ENCODE data around the gene EYA2. TPM values are rescaled to one million over a fixed set of nuclear protein-coding genes. Genes with fewer than 3 reads are reported as not detected.
"Not testable (repeated sequence)": the region's sequence is repeated elsewhere in the genome, so short reads cannot be mapped to it uniquely, and the experiment has no call there.

Gene EYA2
- polyA plus RNA-seq, 2 donors: 21.5 to 23.6 TPM

DNA sequence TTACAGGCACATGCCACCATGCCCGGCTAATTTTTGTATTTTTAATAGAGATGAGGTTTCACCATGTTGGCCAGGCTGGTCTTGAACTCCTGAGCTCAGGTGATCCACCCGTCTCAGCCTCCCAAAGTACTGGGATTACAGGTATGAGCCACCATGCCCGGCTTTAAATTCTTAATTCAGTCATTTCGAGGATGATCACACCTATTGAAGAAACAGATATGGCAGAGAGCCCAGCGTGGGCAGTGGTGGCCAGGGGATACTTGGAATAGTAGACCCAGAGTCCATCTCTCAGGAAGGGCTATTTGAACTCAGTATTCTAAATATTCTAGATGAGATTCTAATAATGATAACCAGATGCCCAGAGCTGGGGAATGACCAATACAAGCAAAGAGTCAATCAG lies 281.6 kb downstream of the EYA2 start:
- 77 to 81% methylated on average over 5 of the region's 5 CpGs for WGBS, 2 donors
- H3K36me3 ChIP-seq (ENCODE audit: control insufficient read depth in 2 of 2, insufficient read depth in 2 of 2, low read length in 1 of 2): peaks cover 0 to 21% of the 10 kb centered on the region in 2 donors
- not testable (repeated sequence) for H3K4me3 ChIP-seq (ENCODE audit: low read depth in 1 of 2, low read length in 2 of 2); H3K27me3 ChIP-seq (ENCODE audit: control insufficient read depth in 1 of 2, insufficient read depth in 2 of 2, low read length in 2 of 2); H3K9me3 ChIP-seq (ENCODE audit: control insufficient read depth in 2 of 2, insufficient read depth in 1 of 2, low read depth in 1 of 2, low read length in 1 of 2); H3K4me1 ChIP-seq (ENCODE audit: control insufficient read depth in 2 of 2, insufficient read depth in 2 of 2, low read length in 1 of 2); H3K27ac ChIP-seq (ENCODE audit: low read depth in 2 of 2, low read length in 1 of 2)

GRCh38 chr20:47178277-47178676 lies 283.6 kb downstream of the EYA2 start:
- Histone ChIP-seq H3K27me3 (ENCODE audit: control insufficient read depth in 1 of 2, insufficient read depth in 2 of 2, low read length in 2 of 2) (no peaks in the 10 kb centered on the region), H3K4me1 (ENCODE audit: control insufficient read depth in 2 of 2, insufficient read depth in 2 of 2, low read length in 1 of 2) (no peaks in the 10 kb centered on the region), H3K4me3 (ENCODE audit: low read depth in 1 of 2, low read length in 2 of 2) (no peak overlapping the region), H3K27ac (ENCODE audit: low read depth in 2 of 2, low read length in 1 of 2) (no peak overlapping the region), H3K9me3 (ENCODE audit: control insufficient read depth in 2 of 2, insufficient read depth in 1 of 2, low read depth in 1 of 2, low read length in 1 of 2) (no peaks in the 10 kb centered on the region), H3K36me3 (ENCODE audit: control insufficient read depth in 2 of 2, insufficient read depth in 2 of 2, low read length in 1 of 2) (peaks cover 0 to 16% of the 10 kb centered on the region in 2 donors)
- WGBS, 2 donors: 71 to 78% methylated on average over 3 of the region's 3 CpGs

DNA sequence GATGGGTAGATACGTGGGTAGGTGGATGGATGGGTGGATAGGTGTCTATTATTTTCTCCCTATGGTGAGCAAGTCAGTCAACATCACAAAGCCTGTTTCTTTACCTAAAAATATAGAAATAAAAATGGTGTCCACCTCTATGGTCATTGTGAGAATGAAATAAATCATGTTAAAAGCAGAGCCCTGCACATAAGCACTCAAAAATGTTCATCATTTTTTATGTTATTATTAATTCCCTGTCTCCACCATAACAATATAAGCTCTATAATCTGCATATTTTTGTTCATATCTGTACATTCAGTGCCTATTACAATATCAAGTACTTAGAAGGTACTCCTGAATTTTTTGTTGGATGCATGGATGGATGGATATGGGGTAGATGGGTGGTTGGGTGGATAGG lies 284.2 kb downstream of the EYA2 start:
- H3K9me3 ChIP-seq (ENCODE audit: control insufficient read depth in 2 of 2, insufficient read depth in 1 of 2, low read depth in 1 of 2, low read length in 1 of 2): no peaks in the 10 kb centered on the region
- H3K36me3 ChIP-seq (ENCODE audit: control insufficient read depth in 2 of 2, insufficient read depth in 2 of 2, low read length in 1 of 2): peaks cover 0 to 16% of the 10 kb centered on the region in 2 donors
- no peaks in the 10 kb centered on the region for H3K4me1 ChIP-seq (ENCODE audit: control insufficient read depth in 2 of 2, insufficient read depth in 2 of 2, low read length in 1 of 2)
- no peak overlapping the region for H3K4me3 ChIP-seq (ENCODE audit: low read depth in 1 of 2, low read length in 2 of 2)
- WGBS, 2 donors: 86 to 88% methylated on average over 1 of the region's 1 CpG
- no peak overlapping the region for H3K27ac ChIP-seq (ENCODE audit: low read depth in 2 of 2, low read length in 1 of 2)
- no peaks in the 10 kb centered on the region for H3K27me3 ChIP-seq (ENCODE audit: control insufficient read depth in 1 of 2, insufficient read depth in 2 of 2, low read length in 2 of 2)

- H3K27ac ChIP-seq (ENCODE audit: low read depth in 2 of 2, low read length in 1 of 2): no peak overlapping the region
- no peaks in the 10 kb centered on the region for H3K9me3 ChIP-seq (ENCODE audit: control insufficient read depth in 2 of 2, insufficient read depth in 1 of 2, low read depth in 1 of 2, low read length in 1 of 2)
- no peaks in the 10 kb centered on the region for H3K4me1 ChIP-seq (ENCODE audit: control insufficient read depth in 2 of 2, insufficient read depth in 2 of 2, low read length in 1 of 2)
- H3K4me3 ChIP-seq (ENCODE audit: low read depth in 1 of 2, low read length in 2 of 2): no peak overlapping the region
- peaks cover 0 to 16% of the 10 kb centered on the region in 2 donors for H3K36me3 ChIP-seq (ENCODE audit: control insufficient read depth in 2 of 2, insufficient read depth in 2 of 2, low read length in 1 of 2)
- H3K27me3 ChIP-seq (ENCODE audit: control insufficient read depth in 1 of 2, insufficient read depth in 2 of 2, low read length in 2 of 2): no peaks in the 10 kb centered on the region
Observed at GRCh38 chr20:47179267-47179666, 284.6 kb downstream of the EYA2 start.

DNA sequence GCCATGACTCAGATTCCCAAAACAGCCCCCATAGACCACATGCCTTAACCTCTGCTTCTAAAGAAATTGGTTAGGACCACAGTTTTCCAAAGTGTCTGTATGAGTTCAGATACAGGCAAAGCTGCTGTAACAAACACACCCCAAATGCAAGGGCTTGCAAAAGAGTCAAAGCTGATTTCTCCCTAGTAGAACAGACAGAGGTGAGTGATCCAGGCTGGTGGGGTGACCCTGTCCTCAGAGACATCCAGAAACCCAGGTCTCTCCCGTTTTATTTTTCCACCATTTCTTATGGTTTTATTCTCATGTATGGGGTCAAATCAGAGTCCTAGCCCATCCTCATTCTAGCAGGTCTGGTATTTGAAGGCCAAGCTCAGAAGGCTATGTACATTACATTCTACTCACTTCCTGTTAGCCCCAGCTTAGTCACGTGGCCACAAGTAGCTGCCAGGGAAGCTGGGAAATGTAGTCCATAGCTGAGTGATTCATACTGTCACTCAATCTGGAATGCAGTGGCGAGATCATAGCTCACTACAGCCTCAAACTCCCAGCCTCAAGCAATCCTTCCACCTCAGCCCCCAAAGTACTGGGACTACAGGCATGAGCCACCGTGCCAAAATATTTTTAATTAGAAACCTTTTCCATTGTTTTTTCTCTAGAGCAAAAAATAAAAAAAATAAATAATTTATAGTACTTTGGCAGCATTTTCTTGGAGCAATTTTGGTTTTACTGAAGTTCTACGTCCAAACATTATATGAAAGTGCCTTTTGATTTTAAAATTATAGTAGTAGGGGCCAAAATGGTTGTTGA lies 286.6 kb downstream of the EYA2 start:
- 72 to 80% methylated on average over 5 of the region's 5 CpGs for WGBS, 2 donors
- H3K27ac ChIP-seq (ENCODE audit: low read depth in 2 of 2, low read length in 1 of 2): no peak overlapping the region
- H3K9me3 ChIP-seq (ENCODE audit: control insufficient read depth in 2 of 2, insufficient read depth in 1 of 2, low read depth in 1 of 2, low read length in 1 of 2): no peaks in the 10 kb centered on the region
- peaks cover 0 to 7% of the 10 kb centered on the region in 2 donors for H3K36me3 ChIP-seq (ENCODE audit: control insufficient read depth in 2 of 2, insufficient read depth in 2 of 2, low read length in 1 of 2)
- H3K4me1 ChIP-seq (ENCODE audit: control insufficient read depth in 2 of 2, insufficient read depth in 2 of 2, low read length in 1 of 2): no peaks in the 10 kb centered on the region
- H3K27me3 ChIP-seq (ENCODE audit: control insufficient read depth in 1 of 2, insufficient read depth in 2 of 2, low read length in 2 of 2): no peaks in the 10 kb centered on the region
- H3K4me3 ChIP-seq (ENCODE audit: low read depth in 1 of 2, low read length in 2 of 2): no peak overlapping the region

GRCh38 chr20:47183367-47183766 lies 288.7 kb downstream of the EYA2 start:
- Histone ChIP-seq H3K36me3 (ENCODE audit: control insufficient read depth in 2 of 2, insufficient read depth in 2 of 2, low read length in 1 of 2) (peaks cover 0 to 9% of the 10 kb centered on the region in 2 donors), H3K4me1 (ENCODE audit: control insufficient read depth in 2 of 2, insufficient read depth in 2 of 2, low read length in 1 of 2) (no peaks in the 10 kb centered on the region), H3K4me3 (ENCODE audit: low read depth in 1 of 2, low read length in 2 of 2) (no peak overlapping the region), H3K27me3 (ENCODE audit: control insufficient read depth in 1 of 2, insufficient read depth in 2 of 2, low read length in 2 of 2) (no peaks in the 10 kb centered on the region), H3K27ac (ENCODE audit: low read depth in 2 of 2, low read length in 1 of 2) (no peak overlapping the region), H3K9me3 (ENCODE audit: control insufficient read depth in 2 of 2, insufficient read depth in 1 of 2, low read depth in 1 of 2, low read length in 1 of 2) (no peaks in the 10 kb centered on the region)
- 66 to 76% methylated on average over 9 of the region's 9 CpGs for WGBS, 2 donors

GRCh38 chr20:47187450-47188195 lies 293.0 kb downstream of the EYA2 start:
- no peak overlapping the region for H3K27ac ChIP-seq (ENCODE audit: low read depth in 2 of 2, low read length in 1 of 2)
- H3K36me3 ChIP-seq (ENCODE audit: control insufficient read depth in 2 of 2, insufficient read depth in 2 of 2, low read length in 1 of 2): peaks cover 0 to 4% of the 10 kb centered on the region in 2 donors
- no peaks in the 10 kb centered on the region for H3K9me3 ChIP-seq (ENCODE audit: control insufficient read depth in 2 of 2, insufficient read depth in 1 of 2, low read depth in 1 of 2, low read length in 1 of 2)
- 75 to 80% methylated on average over 19 of the region's 19 CpGs for WGBS, 2 donors
- H3K4me3 ChIP-seq (ENCODE audit: low read depth in 1 of 2, low read length in 2 of 2): no peak overlapping the region
- no peaks in the 10 kb centered on the region for H3K4me1 ChIP-seq (ENCODE audit: control insufficient read depth in 2 of 2, insufficient read depth in 2 of 2, low read length in 1 of 2)
- H3K27me3 ChIP-seq (ENCODE audit: control insufficient read depth in 1 of 2, insufficient read depth in 2 of 2, low read length in 2 of 2): no peaks in the 10 kb centered on the region

DNA sequence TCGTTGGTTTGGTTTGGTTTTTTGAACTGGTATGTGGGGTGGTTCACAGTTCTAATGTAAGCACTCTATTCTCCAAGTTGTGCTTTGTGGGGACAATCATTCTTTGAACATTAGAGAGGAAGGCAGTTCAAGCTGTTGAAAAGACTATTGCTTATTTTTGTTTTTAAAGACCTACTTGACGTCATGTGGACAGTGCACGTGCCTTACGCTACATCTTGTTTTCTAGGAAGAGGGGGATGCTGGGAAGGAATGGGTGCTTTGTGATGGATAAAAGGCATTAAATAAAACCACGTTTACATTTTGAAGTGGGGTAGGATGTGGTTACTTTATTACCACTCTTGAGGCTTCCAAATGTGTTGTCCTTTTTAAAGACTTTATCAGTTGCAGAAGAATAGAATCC lies 293.9 kb downstream of the EYA2 start:
- 67 to 72% methylated on average over 5 of the region's 5 CpGs for WGBS, 2 donors
- Histone ChIP-seq H3K27ac (ENCODE audit: low read depth in 2 of 2, low read length in 1 of 2) (no peak overlapping the region), H3K4me3 (ENCODE audit: low read depth in 1 of 2, low read length in 2 of 2) (no peak overlapping the region), H3K27me3 (ENCODE audit: control insufficient read depth in 1 of 2, insufficient read depth in 2 of 2, low read length in 2 of 2) (no peaks in the 10 kb centered on the region), H3K9me3 (ENCODE audit: control insufficient read depth in 2 of 2, insufficient read depth in 1 of 2, low read depth in 1 of 2, low read length in 1 of 2) (no peaks in the 10 kb centered on the region), H3K4me1 (ENCODE audit: control insufficient read depth in 2 of 2, insufficient read depth in 2 of 2, low read length in 1 of 2) (no peaks in the 10 kb centered on the region), H3K36me3 (ENCODE audit: control insufficient read depth in 2 of 2, insufficient read depth in 2 of 2, low read length in 1 of 2) (peaks cover 0 to 2% of the 10 kb centered on the region in 2 donors)

- Histone ChIP-seq H3K4me3 (ENCODE audit: low read depth in 1 of 2, low read length in 2 of 2) (no peak overlapping the region), H3K9me3 (ENCODE audit: control insufficient read depth in 2 of 2, insufficient read depth in 1 of 2, low read depth in 1 of 2, low read length in 1 of 2) (no peaks in the 10 kb centered on the region), H3K27me3 (ENCODE audit: control insufficient read depth in 1 of 2, insufficient read depth in 2 of 2, low read length in 2 of 2) (no peaks in the 10 kb centered on the region), H3K4me1 (ENCODE audit: control insufficient read depth in 2 of 2, insufficient read depth in 2 of 2, low read length in 1 of 2) (no peaks in the 10 kb centered on the region), H3K27ac (ENCODE audit: low read depth in 2 of 2, low read length in 1 of 2) (no peak overlapping the region), H3K36me3 (ENCODE audit: control insufficient read depth in 2 of 2, insufficient read depth in 2 of 2, low read length in 1 of 2) (peaks cover 0 to 2% of the 10 kb centered on the region in 2 donors)
- 75 to 77% methylated on average over 11 of the region's 11 CpGs for WGBS, 2 donors
Observed at GRCh38 chr20:47189060-47189459, 294.4 kb downstream of the EYA2 start.

Data from esophagus (tissue), 2 donors.